Hepatocyte (in vitro differentiated cells): ENCODE measurements around the gene TMEM19.

Experiments used
- CTCF ChIP-seq: fragments of 200-600 bp; sonication (generic); IDR thresholded peaks from 2 replicates; pipeline ENCODE4 v1.5.1; 2016; ENCODE audit warnings: antibody characterized with exemption, mild to moderate bottlenecking; ENCODE audit not compliant: poor library complexity
- EZH2 ChIP-seq: fragments of 200-600 bp; sonication (generic); IDR thresholded peaks from 2 replicates; pipeline ENCODE4 v1.6.1; 2016; ENCODE audit warnings: antibody characterized with exemption, mild to moderate bottlenecking, borderline replicate concordance

- no peak for TF ChIP-seq CTCF
- no peak for TF ChIP-seq EZH2
These were observed 22.9 kb upstream of the TMEM19 start for GRCh38 chr12:71662849-71663560.
